ENCODE results near the gene CCDC40.

DNA sequence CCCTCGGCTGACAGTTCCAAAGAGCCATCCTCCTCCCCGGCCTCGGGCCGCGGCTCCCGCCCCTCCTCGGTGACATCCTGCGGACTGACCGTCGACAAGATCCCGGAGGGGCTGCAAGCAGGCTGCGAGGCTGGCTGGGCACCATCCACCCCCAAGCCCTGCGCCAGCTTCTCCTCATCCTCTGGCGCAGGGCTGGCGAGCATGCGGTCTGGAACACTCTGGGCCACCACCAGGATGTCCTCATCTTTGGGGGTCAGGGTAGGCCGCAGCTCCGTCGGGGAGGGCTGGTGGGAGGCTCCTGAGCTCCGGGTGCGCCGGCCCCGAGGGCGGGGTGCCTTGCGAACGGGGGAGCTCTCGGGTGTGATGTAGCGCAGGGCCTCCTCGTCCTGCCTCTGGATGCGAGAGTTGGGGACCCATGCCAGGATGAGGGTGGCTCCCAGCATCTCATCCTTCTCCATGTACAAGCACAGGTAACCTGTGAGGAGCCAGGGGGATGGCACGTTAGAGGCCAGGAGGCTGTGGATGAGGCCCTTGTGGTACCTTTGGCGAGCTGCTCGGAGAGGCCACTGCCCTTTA lies 26.1 kb upstream of the CCDC40 start:
- TF ChIP-seq CTCF (IDR thresholded peaks at IDR 0.05) (no peak), POLR2AphosphoS5 (IDR thresholded peaks at IDR 0.05) (no peak), POLR2A (IDR thresholded peaks at IDR 0.05) (no peak)
